ENCODE results near the gene COLQ.

- TF ChIP-seq, protein P1, sequence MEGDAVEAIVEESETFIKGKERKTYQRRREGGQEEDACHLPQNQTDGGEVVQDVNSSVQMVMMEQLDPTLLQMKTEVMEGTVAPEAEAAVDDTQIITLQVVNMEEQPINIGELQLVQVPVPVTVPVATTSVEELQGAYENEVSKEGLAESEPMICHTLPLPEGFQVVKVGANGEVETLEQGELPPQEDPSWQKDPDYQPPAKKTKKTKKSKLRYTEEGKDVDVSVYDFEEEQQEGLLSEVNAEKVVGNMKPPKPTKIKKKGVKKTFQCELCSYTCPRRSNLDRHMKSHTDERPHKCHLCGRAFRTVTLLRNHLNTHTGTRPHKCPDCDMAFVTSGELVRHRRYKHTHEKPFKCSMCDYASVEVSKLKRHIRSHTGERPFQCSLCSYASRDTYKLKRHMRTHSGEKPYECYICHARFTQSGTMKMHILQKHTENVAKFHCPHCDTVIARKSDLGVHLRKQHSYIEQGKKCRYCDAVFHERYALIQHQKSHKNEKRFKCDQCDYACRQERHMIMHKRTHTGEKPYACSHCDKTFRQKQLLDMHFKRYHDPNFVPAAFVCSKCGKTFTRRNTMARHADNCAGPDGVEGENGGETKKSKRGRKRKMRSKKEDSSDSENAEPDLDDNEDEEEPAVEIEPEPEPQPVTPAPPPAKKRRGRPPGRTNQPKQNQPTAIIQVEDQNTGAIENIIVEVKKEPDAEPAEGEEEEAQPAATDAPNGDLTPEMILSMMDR (IDR thresholded peaks at IDR 0.05 in 2 of 3, conservative IDR thresholded peaks at IDR 0.05 in 1 of 3; ENCODE audit: borderline replicate concordance in 1 of 3, insufficient read depth in 1 of 3, low read depth in 2 of 3, low read length in 2 of 3) = no peak
- TF ChIP-seq POLR2AphosphoS5 (IDR thresholded peaks at IDR 0.05; ENCODE audit: low read depth, low read length) = no peak
These were observed 518 bp downstream of the COLQ start for GRCh38 chr3:15520804-15521572.
